Upper lobe of right lung (tissue), 1 donor: ENCODE measurements around the gene PI4K2A. TPM values are rescaled to one million over a fixed set of nuclear protein-coding genes. Genes with fewer than 3 reads are reported as not detected.

ENCODE experiments used
- ATAC-seq: fragments of 200-7000 bp; cut with Tn5 transposase; one replicate; pipeline ENCODE4 v1.9.1; 2020; ENCODE audit warnings: mild to moderate bottlenecking, moderate library complexity
- DNase-seq: peaks from one replicate; pipeline ENCODE4 v3.0.0-alpha.2; 2020
- H3K27ac ChIP-seq: fragments of 200-600 bp; one replicate; pipeline ENCODE4 v1.8.0; 2022
- H3K27me3 ChIP-seq: fragments of 200-600 bp; one replicate; pipeline ENCODE4 v1.8.0; 2022; ENCODE audit warnings: mild to moderate bottlenecking
- H3K36me3 ChIP-seq: fragments of 200-600 bp; one replicate; pipeline ENCODE4 v1.8.0; 2022
- H3K4me1 ChIP-seq: fragments of 200-600 bp; one replicate; pipeline ENCODE4 v1.8.0; 2022
- H3K4me3 ChIP-seq: fragments of 200-600 bp; one replicate; pipeline ENCODE4 v1.8.0; 2022; ENCODE audit warnings: mild to moderate bottlenecking
- H3K9me3 ChIP-seq: fragments of 200-600 bp; one replicate; pipeline ENCODE4 v1.8.0; 2022
- intact Hi-C: fragments of 100-400 bp; cut with DNase I; formaldehyde crosslinking; loops from one replicate; pipeline ENCODE4 v1.11.0; 2022
- total RNA-seq: library from RNA; stranded (reverse); fragmentation: NEBNext Ultra II Directional; extraction: Animal tissue kit (Norgen Biotek cat#: 25700); gene quantifications from one replicate; pipeline ENCODE4 v1.2.1, GENCODE V29; 2021
- TF ChIP-seq, protein P1 (sequence below): fragments of 200-600 bp; IDR thresholded peaks from one replicate; pipeline ENCODE4 v1.8.0; 2022; ENCODE audit warnings: antibody characterized with exemption
- donor health status: DM: no; HTN: yes; CAD: no; lungs with severe emphysema.

PI4K2A gene
- total RNA-seq, 1 donor from 2014 or later: 28.3 TPM

DNA sequence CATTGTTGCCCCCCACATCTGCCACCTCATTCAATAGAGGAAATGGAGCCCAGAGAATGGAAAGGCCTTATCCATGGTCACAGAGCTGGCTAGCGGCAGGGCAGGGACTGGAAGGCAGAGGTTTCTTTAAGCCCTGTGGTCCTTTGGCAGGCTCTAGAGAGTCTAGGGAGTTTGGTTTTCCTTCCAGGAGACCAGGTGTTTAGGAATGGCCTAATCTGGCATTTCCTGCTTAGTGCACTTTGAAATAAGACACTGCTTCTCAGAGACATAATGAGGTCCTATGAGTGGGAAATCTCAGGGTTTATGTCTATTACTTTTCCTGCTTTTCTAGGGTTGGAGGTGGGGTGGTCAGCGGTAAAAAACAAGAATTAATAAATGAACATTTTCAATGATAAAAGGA, 79.1 kb downstream of the PI4K2A start:
- Histone ChIP-seq H3K4me3 (no peak overlapping the region), H3K27ac (no peak overlapping the region), H3K27me3 (no peaks in the 10 kb centered on the region), H3K4me1 (peaks cover 41% of the 10 kb centered on the region), H3K36me3 (peaks cover 14% of the 10 kb centered on the region), H3K9me3 (no peaks in the 10 kb centered on the region)
- ATAC-seq (no peak), DNase-seq (no peak)
- TF ChIP-seq, protein P1, sequence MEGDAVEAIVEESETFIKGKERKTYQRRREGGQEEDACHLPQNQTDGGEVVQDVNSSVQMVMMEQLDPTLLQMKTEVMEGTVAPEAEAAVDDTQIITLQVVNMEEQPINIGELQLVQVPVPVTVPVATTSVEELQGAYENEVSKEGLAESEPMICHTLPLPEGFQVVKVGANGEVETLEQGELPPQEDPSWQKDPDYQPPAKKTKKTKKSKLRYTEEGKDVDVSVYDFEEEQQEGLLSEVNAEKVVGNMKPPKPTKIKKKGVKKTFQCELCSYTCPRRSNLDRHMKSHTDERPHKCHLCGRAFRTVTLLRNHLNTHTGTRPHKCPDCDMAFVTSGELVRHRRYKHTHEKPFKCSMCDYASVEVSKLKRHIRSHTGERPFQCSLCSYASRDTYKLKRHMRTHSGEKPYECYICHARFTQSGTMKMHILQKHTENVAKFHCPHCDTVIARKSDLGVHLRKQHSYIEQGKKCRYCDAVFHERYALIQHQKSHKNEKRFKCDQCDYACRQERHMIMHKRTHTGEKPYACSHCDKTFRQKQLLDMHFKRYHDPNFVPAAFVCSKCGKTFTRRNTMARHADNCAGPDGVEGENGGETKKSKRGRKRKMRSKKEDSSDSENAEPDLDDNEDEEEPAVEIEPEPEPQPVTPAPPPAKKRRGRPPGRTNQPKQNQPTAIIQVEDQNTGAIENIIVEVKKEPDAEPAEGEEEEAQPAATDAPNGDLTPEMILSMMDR: no peak
- intact Hi-C loops: no loop called here

DNA sequence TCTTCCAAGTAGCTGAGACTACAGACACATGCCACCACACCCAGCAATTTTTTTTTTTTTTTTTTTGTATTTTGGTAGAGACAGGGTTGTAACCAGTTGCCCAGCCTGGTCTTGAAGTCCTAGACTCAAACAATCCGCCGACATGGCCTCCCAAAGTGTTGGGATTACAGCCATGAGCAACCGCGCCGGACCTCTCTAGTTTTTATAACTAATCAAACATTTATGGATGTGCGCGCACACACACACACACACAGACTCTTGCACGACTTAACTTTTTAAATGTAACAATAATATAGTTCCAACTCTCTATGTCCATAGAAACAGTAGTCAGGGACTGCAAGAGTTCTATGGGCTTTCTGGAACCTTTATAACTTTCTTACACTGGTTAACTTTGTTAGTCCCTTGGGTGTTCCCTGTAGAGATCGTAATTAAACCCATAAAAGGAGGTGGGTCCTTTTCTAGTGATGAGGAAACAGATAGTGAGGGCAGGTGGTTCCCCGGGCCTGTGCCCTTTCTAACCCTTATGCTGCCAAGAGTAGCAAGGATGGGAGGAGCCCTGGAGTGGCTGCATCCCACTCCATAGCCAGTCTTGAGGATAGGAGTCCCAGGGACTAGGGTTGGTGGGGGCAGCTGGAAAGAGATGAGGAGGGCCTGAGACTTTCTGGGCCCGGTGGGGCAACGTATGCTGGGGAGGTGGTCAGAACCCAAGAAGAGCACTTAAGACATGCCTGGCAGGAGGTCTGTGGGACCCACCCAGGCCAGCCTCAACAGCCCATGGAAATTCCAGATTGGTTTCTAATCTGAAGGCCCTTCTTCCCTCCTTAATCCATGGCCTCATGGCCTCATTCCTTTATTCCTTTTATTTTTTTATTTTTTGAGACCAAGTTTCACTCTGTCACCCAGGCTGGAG, 81.7 kb downstream of the PI4K2A start:
- Histone ChIP-seq H3K9me3 (no peaks in the 10 kb centered on the region), H3K4me3 (no peak overlapping the region), H3K27me3 (no peaks in the 10 kb centered on the region), H3K4me1 (peaks cover 25% of the 10 kb centered on the region), H3K36me3 (peaks cover 9% of the 10 kb centered on the region), H3K27ac (no peak overlapping the region)
- TF ChIP-seq, protein P1: no peak
- DNase-seq: no peak
- intact Hi-C loops: no loop called here
- ATAC-seq: no peak

DNA sequence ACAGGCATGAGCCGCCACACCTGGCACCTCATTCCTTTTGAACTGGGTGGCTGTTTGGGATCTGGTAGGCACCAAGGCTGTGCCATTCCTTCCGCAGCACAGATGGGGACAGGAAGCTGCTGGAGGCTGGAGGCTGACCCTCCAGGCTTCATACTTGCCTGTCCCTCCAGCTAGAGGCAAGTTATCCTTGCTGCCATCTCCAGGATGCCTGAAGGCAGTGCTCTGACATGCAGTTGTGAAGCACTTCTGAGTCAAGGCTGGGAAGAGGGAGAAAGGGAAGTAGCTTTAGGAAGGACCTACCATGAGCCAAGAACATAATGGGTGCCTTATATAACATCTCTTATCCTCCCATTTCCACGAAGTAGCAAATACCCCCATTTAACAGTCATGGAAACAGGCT, 82.5 kb downstream of the PI4K2A start:
- Histone ChIP-seq H3K4me3 (no peak overlapping the region), H3K27ac (no peak overlapping the region), H3K27me3 (no peaks in the 10 kb centered on the region), H3K4me1 (peaks cover 21% of the 10 kb centered on the region), H3K9me3 (no peaks in the 10 kb centered on the region), H3K36me3 (peaks cover 2% of the 10 kb centered on the region)
- ATAC-seq (no peak), DNase-seq (no peak)
- intact Hi-C loops: no loop called here
- TF ChIP-seq, protein P1: no peak

DNA sequence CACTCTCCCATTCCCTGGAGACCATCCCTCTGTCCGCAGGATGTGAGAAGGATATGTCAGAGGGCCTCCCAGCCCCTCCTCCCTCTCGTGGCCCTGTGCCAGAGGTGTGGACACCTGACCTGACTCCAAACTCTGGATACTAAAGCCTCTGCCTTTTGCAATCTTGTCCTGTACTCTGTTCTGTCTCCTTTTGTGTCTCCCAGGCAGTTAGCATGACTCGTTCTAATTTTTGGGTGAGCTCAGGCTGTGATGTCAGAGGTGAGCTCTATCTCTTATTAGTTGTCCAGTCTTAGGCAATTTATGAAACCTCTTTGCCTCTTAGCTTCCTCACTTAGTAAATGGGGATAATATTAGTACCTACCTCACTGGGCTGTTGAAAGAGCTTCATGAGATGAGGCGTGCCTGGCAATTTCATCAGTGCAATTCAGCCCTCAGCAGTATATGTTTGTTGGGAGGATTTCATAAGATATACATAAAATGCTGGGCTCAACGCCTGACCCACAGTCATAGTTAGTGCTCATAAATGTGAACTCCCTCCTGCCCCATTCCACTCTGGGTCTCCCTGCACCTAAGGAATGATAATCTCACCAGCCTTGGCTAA, 84.0 kb downstream of the PI4K2A start:
- TF ChIP-seq, protein P1: no peak
- peaks cover 6% of the 10 kb centered on the region for H3K4me1 ChIP-seq
- no peaks in the 10 kb centered on the region for H3K9me3 ChIP-seq
- H3K36me3 ChIP-seq: no peaks in the 10 kb centered on the region
- ATAC-seq: peak; percentile 59
- H3K4me3 ChIP-seq: no peak overlapping the region
- DNase-seq: no peak
- H3K27me3 ChIP-seq: no peaks in the 10 kb centered on the region
- no peak overlapping the region for H3K27ac ChIP-seq
- intact Hi-C loops: no loop called here

Other genes with a start within 250 kb of the PI4K2A start
- 23.7 TPM for gene RRP12, start 239.3 kb upstream of the PI4K2A start, total RNA-seq
- 139 TPM for gene PGAM1, start 214.5 kb upstream of the PI4K2A start, total RNA-seq
- gene EXOSC1, start 194.7 kb upstream of the PI4K2A start, total RNA-seq: 27.0 TPM
- gene ZDHHC16, start 194.5 kb upstream of the PI4K2A start, total RNA-seq: 63.2 TPM
- 70.7 TPM for gene MMS19, start 142.2 kb upstream of the PI4K2A start, total RNA-seq
- gene UBTD1, start 141.7 kb upstream of the PI4K2A start, total RNA-seq: 37.5 TPM
- 0.98 TPM for gene ANKRD2, start 67.9 kb upstream of the PI4K2A start, total RNA-seq
- gene HOGA1, start 56.3 kb upstream of the PI4K2A start, total RNA-seq: 2.3 TPM
- not detected for gene C10orf62, start 51.0 kb upstream of the PI4K2A start, total RNA-seq
- gene MORN4, start 7.2 kb upstream of the PI4K2A start, total RNA-seq: 3.8 TPM
- 20.5 TPM for gene AVPI1, start 46.6 kb downstream of the PI4K2A start, total RNA-seq
- 43.8 TPM for gene MARVELD1, start 73.1 kb downstream of the PI4K2A start, total RNA-seq
- gene ZFYVE27, start 96.5 kb downstream of the PI4K2A start, total RNA-seq: 29.4 TPM
- 3.0 TPM for gene SFRP5, start 131.3 kb downstream of the PI4K2A start, total RNA-seq
- 0.98 TPM for gene GOLGA7B, start 209.2 kb downstream of the PI4K2A start, total RNA-seq